Endodermal cell (in vitro differentiated cells): Measurements from ENCODE around the gene ZNRF3. TPM values are rescaled to one million over a fixed set of nuclear protein-coding genes. Genes with fewer than 3 reads are reported as not detected.
A peak's percentile ranks its signal among the peaks of the same experiment; 100 is the strongest.

Experiments used
- DNase-seq: peaks from one replicate; pipeline ENCODE4 v3.0.0-alpha.2; 2017
- H3K27ac ChIP-seq: 2 replicates; pipeline ENCODE4 v1.5.1; 2013; ENCODE audit warnings: mild to moderate bottlenecking, low read depth, low read length, moderate library complexity
- H3K27me3 ChIP-seq: 2 replicates; pipeline ENCODE4 v1.6.1; 2013; ENCODE audit warnings: mild to moderate bottlenecking, low read length, moderate library complexity; ENCODE audit not compliant: insufficient read depth, control insufficient read depth, poor library complexity, severe bottlenecking
- H3K36me3 ChIP-seq: 2 replicates; pipeline ENCODE4 v1.7.0; 2013; ENCODE audit warnings: mild to moderate bottlenecking, low read length, moderate library complexity; ENCODE audit not compliant: control insufficient read depth, insufficient read depth
- H3K4me1 ChIP-seq: one replicate; pipeline ENCODE4 v1.7.0; 2013; ENCODE audit warnings: low read length; ENCODE audit not compliant: control insufficient read depth, insufficient read depth
- H3K4me3 ChIP-seq: 2 replicates; pipeline ENCODE4 v1.5.1; 2013; ENCODE audit warnings: mild to moderate bottlenecking, low read length, moderate library complexity
- H3K9ac ChIP-seq: 2 replicates; pipeline ENCODE4 v1.6.1; 2013; ENCODE audit warnings: mild to moderate bottlenecking, low read length, moderate library complexity; ENCODE audit not compliant: poor library complexity, severe bottlenecking; ENCODE audit errors: extremely low read depth
- H3K9me3 ChIP-seq: 2 replicates; pipeline ENCODE4 v1.6.1; 2013; ENCODE audit warnings: mild to moderate bottlenecking, low read length, moderate library complexity; ENCODE audit not compliant: control insufficient read depth
- H3K27ac Mint-ChIP-seq: 2 replicates; pipeline ENCODE4 v1.8.0; 2020; ENCODE audit warnings: mixed read lengths
- H3K27me3 Mint-ChIP-seq: 2 replicates; pipeline ENCODE4 v1.8.0; 2021; ENCODE audit warnings: mild to moderate bottlenecking, mixed read lengths; ENCODE audit not compliant: insufficient read depth
- H3K36me3 Mint-ChIP-seq: 2 replicates; pipeline ENCODE4 v1.8.0; 2020; ENCODE audit warnings: low read depth, mixed read lengths
- H3K4me1 Mint-ChIP-seq: 2 replicates; pipeline ENCODE4 v1.8.0; 2020; ENCODE audit warnings: mixed read lengths
- H3K4me3 Mint-ChIP-seq: 2 replicates; pipeline ENCODE4 v1.8.0; 2020; ENCODE audit warnings: mild to moderate bottlenecking, moderate library complexity, mixed read lengths
- H3K9me3 Mint-ChIP-seq: 2 replicates; pipeline ENCODE4 v1.8.0; 2020; ENCODE audit warnings: mild to moderate bottlenecking, mixed read lengths
- CTCF ChIP-seq: fragments of 200-600 bp; sonication (generic); conservative IDR thresholded peaks from 2 replicates; pipeline ENCODE4 v1.5.0; 2021; ENCODE audit warnings: antibody characterized with exemption, mild to moderate bottlenecking
- WGBS, 2 experiments: methylation state at CpG; one replicate each; pipeline versions ENCODE4 v1.1.5 to v1.1.7; 2013; ENCODE audit warnings: missing lambda C conversion rate in 2 of 2, mixed read lengths in 1 of 2; ENCODE audit not compliant: insufficient coverage in 1 of 2, insufficient read length in 1 of 2; 5-methylcytosine and 5-hydroxymethylcytosine counted together
- total RNA-seq, 2 donors: library from RNA; stranded (reverse); fragmentation: NEBNext Ultra II Directional in 1 of 2; extraction: Animal tissue kit (Norgen Biotek cat#: 25700) in 1 of 2; gene quantifications; 2 replicates in 1 of 2; 3 replicates in 1 of 2; pipeline ENCODE4 v1.2.1, GENCODE V29; 2021

Gene ZNRF3
- total RNA-seq, 2 donors from 2014 or later, result 15.8 to 19.8 TPM

DNA sequence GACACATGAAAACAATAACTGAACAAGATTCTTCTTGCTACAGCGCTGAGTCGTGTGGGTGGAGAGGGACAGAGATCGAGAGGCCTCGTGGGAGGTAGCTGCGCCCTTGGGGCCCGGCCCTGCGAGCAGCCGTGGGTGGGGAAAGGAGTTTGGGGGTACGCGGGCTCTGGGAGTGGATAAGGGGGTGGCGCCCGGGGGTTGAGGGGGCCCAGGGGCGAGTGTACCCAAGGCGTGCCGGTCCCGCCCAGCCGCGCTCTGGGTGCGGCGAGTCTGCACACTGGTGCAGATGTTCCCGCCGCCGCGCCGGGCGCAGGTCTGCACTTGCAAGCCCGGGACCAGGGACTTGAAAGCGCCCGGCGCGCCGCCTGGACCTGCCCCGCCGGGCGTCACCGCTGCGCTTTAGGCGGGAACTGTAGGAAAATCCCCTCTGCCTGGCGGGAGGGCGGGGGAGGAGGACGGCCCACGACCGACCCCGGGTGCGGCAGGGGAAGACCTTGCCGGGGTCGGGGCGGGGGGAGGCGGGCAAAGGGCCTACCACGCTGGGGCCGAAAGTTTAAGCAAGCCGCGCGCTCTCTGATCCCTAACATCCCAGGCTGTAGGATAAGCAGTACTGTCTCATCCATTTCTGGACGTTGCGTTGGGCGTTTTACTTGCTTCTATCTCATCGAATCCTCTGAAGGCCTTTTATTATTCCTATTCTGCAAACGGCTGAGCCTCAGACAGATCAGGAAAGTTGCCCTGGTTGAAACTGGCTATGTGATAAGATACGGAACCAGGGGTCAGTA, 188.1 kb downstream of the ZNRF3 start:
- DNase-seq, result peak; percentile 88
- Mint-ChIP-seq H3K27ac (no peak overlapping the region), H3K4me3 (peak overlapping the region; percentile 46), H3K4me1 (peaks cover 19% of the 10 kb centered on the region), H3K36me3 (no peaks in the 10 kb centered on the region), H3K27me3 (peaks cover 55% of the 10 kb centered on the region), H3K9me3 (no peaks in the 10 kb centered on the region)
- Histone ChIP-seq H3K36me3 (no peaks in the 10 kb centered on the region), H3K27ac (no peak overlapping the region), H3K9me3 (no peaks in the 10 kb centered on the region), H3K4me3 (peak overlapping the region; percentile 37), H3K9ac (no peak overlapping the region), H3K4me1 (no peaks in the 10 kb centered on the region), H3K27me3 (peaks cover 60% of the 10 kb centered on the region)
- WGBS, 2 experiments, result 10 to 16% methylated on average over 28 to 60 of the region's 60 CpGs
- no peak for TF ChIP-seq CTCF

DNA sequence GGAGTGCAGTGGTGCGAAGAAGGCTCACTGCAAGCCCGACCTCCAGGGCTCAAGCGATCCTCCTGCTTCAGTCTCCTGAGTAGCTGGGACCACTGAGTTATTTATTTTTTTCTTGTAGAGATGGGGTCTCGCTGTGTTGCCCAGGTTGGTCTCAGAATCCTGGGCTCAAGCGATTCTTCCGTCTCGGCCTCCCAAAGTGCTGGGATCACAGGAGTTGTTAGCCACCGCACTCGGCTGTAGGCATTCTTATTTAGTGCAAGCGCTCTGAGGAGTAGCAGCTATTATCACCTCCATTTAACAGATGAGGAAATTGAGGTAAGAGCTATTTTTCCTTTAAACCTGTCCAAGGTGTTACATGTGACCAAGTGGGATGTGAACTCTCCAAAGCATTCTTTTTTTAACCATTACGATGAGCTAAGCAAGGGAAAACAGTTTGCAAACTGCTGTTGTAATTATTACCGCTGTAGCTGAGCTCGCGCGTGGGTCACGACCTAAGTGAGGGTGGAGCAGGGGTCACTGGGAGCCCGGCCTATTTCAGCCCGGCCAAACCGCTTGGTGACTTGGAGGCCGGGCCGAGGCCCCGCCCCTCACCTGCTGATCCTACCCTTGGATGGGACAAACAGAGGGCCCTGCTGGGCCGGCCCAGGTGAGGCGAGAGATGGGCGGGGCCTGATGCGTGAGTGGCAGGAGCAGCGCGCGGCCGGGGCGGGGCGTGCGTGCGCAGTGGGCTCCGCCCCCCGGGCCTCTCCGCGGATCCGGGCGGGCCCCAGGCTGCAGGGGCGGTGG, 189.0 kb downstream of the ZNRF3 start:
- Histone ChIP-seq H3K27ac (no peak overlapping the region), H3K36me3 (no peaks in the 10 kb centered on the region), H3K4me3 (no peak overlapping the region), H3K9ac (no peak overlapping the region), H3K9me3 (no peaks in the 10 kb centered on the region), H3K4me1 (no peaks in the 10 kb centered on the region), H3K27me3 (peaks cover 60% of the 10 kb centered on the region)
- DNase-seq, result peak; percentile 99
- TF ChIP-seq CTCF, result no peak
- Mint-ChIP-seq H3K9me3 (no peaks in the 10 kb centered on the region), H3K27me3 (peaks cover 56% of the 10 kb centered on the region), H3K27ac (no peak overlapping the region), H3K4me3 (peak overlapping the region; percentile 46), H3K36me3 (no peaks in the 10 kb centered on the region), H3K4me1 (peaks cover 19% of the 10 kb centered on the region)
- 24 to 60% methylated on average over 10 to 41 of the region's 41 CpGs for WGBS, 2 experiments

DNA sequence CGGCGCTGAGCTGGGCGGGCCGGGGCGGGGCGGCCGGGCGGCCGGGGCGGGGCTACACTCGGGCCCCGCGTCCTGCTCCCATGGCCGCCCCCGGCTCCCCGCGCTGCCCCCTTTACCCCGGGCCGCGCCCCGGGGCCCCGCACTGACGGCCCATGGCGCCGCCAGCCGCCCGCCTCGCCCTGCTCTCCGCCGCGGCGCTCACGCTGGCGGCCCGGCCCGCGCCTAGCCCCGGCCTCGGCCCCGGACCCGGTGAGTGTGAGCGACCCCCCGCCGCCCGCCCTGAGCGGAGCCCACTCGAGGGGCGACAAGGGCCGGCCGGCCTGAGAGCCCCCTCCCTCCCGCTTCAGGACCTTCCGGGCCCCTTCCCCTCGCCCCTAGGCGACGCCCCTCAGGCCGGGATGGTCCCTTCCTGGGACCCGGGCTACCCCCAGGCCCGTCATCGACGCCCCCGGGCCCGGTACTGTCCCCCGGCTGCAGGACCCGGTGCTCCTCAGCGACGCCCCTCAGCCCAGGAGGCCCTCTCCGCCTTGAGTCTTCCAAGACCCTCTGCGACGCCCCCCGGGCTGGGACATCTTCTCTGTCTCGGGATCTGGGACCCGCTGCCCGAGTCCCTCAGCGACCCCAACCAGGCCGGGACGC, 189.7 kb downstream of the ZNRF3 start, which contains the start of gene KREMEN1:
Gene KREMEN1, plus strand, starts transcription at position 57 of the 639 bp plus-strand sequence. Its CDS starts 96 bp downstream, at position 153.
- Histone ChIP-seq H3K27ac (no peak within 1 kb of the TSS), H3K36me3 (no peaks in the 10 kb centered on the region), H3K4me1 (no peaks in the 10 kb centered on the region), H3K9me3 (no peaks in the 10 kb centered on the region), H3K4me3 (peak within 1 kb of the TSS; percentile 78), H3K9ac (no peak within 1 kb of the TSS), H3K27me3 (peaks cover 60% of the 10 kb centered on the region)
- H3K4me3 Mint-ChIP-seq, result peak within 1 kb of the TSS; percentile 65
- no peaks in the 10 kb centered on the region for H3K9me3 Mint-ChIP-seq
- H3K36me3 Mint-ChIP-seq, result no peaks in the 10 kb centered on the region
- peaks cover 19% of the 10 kb centered on the region for H3K4me1 Mint-ChIP-seq
- 0% methylated on average over 74 of the region's 76 CpGs; no CpG with 5 or more reads in 1 of the 2 experiments for WGBS, 2 experiments
- no peak for TF ChIP-seq CTCF
- peak; percentile 76 for DNase-seq
- peaks cover 56% of the 10 kb centered on the region for H3K27me3 Mint-ChIP-seq
- no peak within 1 kb of the TSS for H3K27ac Mint-ChIP-seq
